Ovary (tissue), 9 donors: ENCODE data around the gene GTPBP6. TPM values are rescaled to one million over a fixed set of nuclear protein-coding genes. Genes with fewer than 3 reads are reported as not detected.

ENCODE experiments used
- DNase-seq, 5 donors: peaks; one replicate each; pipeline ENCODE4 v3.0.0-alpha.2; 2019 to 2020
- H3K27ac ChIP-seq, 2 donors: fragments of 200-600 bp; one replicate each; pipeline versions ENCODE4 v1.5.1 to v1.8.0; 2019 to 2022
- H3K27me3 ChIP-seq: fragments of 200-600 bp; one replicate; pipeline ENCODE4 v1.8.0; 2022
- H3K36me3 ChIP-seq: fragments of 200-600 bp; sonication (generic); one replicate; pipeline ENCODE4 v1.5.1; 2019
- H3K4me1 ChIP-seq: one replicate; pipeline ENCODE4 v1.8.1; 2013; ENCODE audit warnings: mild to moderate bottlenecking, moderate library complexity; ENCODE audit not compliant: insufficient read depth
- H3K4me3 ChIP-seq: fragments of 200-600 bp; sonication (generic); one replicate; pipeline ENCODE4 v1.5.1; 2017
- H3K9me3 ChIP-seq, 2 donors: fragments of 200-600 bp in 1 of 2; sonication (generic) in 1 of 2; one replicate each; pipeline versions ENCODE4 v1.5.1 to v1.8.1; 2013 to 2019; ENCODE audit warnings: mild to moderate bottlenecking in 1 of 2, moderate library complexity in 1 of 2
- CTCF ChIP-seq, 3 donors: fragments of 450-650 bp in 2 of 3; fragments of 200-600 bp in 1 of 3; IDR thresholded peaks; one replicate each; pipeline versions ENCODE4 v1.5.1 to v1.8.0; 2016 to 2022; ENCODE audit warnings: antibody characterized with exemption in 3 of 3, mild to moderate bottlenecking in 1 of 3
- EP300 ChIP-seq: sonication (generic); formaldehyde crosslinking; IDR thresholded peaks from one replicate; pipeline ENCODE4 v1.6.1; 2017; ENCODE audit warnings: antibody characterized with exemption
- POLR2A ChIP-seq: fragments of 450-650 bp; IDR thresholded peaks from one replicate; pipeline ENCODE4 v1.6.1; 2017; ENCODE audit warnings: antibody characterized with exemption, mild to moderate bottlenecking, moderate library complexity
- WGBS, 3 donors: extraction: QIAGEN DNeasy Blood & Tissue Kit in 1 of 3; methylation state at CpG; one replicate each; pipeline versions ENCODE4 v1.1.5 to v1.1.7; 2013 to 2017; 5-methylcytosine and 5-hydroxymethylcytosine counted together
- intact Hi-C, 4 donors: fragments of 100-400 bp; cut with DNase I; formaldehyde crosslinking; loops; one replicate each; pipeline versions ENCODE4 v1.11.0 to v1.15.1; 2022 to 2023
- polyA plus RNA-seq, 2 donors: library from polyadenylated mRNA; stranded (reverse); fragments of 200-250 nt in 1 of 2; fragments of 350-450 nt in 1 of 2; fragmentation: Illumina TruSeq in 1 of 2; extraction: RNeasy Lipid Tissue Mini Kit (QIAGEN cat#74804) in 1 of 2; gene quantifications; one replicate each; pipeline ENCODE4 v1.2.3, GENCODE V29; 2013 to 2014
- total RNA-seq, 7 donors: library from RNA; depleted of rRNA in 2 of 7; stranded (reverse); fragments of >200 nt in 2 of 7; fragmentation: NEBNext Ultra II Directional in 3 of 7; extraction: Animal tissue kit (Norgen Biotek cat#: 25700) in 3 of 7; gene quantifications; one replicate each; pipeline versions ENCODE4 v1.1.0 to v1.2.4, GENCODE V29; 2016 to 2023
- donor health status: DM: no; HTN: no; CAD: no; lungs with moderate emphysema.
- donor health status: DM: no; HTN: no; CAD: no.
- donor health status: Bipolar disorder and iron deficiency.
- donor health status: DM: yes; HTN: yes; CAD: no.
- donor health status: DM: no; HTN: no; CAD: no.
- donor health status: DM: yes; HTN: yes; CAD: no.

GTPBP6 gene
- total and polyA plus RNA-seq, 9 donors: 7.1 to 69.0 (median 47.8) TPM

DNA sequence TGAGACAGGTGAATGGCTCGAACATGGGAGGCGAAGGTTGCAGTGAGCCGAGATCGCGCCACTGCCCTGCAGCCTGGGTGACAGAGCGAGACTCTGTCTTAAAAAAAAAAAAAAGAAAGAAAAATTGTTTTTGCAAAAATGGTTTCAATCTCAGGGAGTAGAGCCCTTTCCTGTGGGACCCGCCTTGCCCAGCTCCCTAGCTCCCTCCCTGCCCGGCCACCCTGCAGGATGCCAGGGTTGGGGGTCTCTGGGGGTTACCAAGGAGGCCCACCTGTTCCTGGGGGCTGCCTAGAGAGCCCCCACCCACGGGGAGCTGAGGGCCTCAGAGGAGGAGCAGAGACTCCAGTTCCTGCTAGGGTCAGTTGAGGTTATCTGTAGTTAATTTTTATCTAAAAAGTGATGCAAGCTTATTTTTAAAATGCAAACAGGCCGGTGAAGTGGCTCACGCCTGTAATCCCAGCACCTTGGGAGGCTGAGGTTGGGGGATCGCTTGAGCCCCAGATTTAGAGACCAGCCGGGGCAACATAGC lies 56.2 kb downstream of the GTPBP6 start:
- WGBS, 3 donors: 73 to 77% (median 76%) methylated on average over 13 of the region's 13 CpGs

DNA sequence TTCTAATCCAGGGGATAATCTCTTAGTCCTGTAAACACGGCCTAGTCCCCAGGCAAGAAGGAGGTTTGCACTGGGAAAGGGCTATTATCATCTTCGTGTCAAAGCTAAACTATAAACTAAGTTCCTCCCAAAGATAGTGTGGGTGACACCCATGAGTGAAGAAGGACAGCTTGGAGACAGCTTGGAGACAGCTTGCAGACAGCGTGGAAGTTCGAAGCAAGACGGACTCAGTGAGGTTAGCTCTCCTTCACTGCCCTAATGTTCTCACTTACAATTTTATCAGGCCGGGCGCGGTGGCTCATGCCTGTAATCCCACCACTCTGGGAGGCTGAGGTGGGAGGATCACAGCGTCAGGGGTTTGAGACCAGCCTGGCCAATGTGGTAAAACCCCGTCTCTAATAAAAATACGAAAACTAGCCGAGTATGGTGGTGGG lies 56.7 kb downstream of the GTPBP6 start:
- intact Hi-C loops: no loop called here
- DNase-seq: peak in 2 of 5 donors; percentile 4 to 20
- no peaks in the 10 kb centered on the region for H3K27me3 ChIP-seq
- no peaks in the 10 kb centered on the region for H3K9me3 ChIP-seq
- H3K4me3 ChIP-seq: no peak overlapping the region
- H3K27ac ChIP-seq: no peak overlapping the region
- TF ChIP-seq CTCF (IDR thresholded peaks at IDR 0.05) (no peak), POLR2A (no peak), EP300 (no peak)
- H3K36me3 ChIP-seq: no peaks in the 10 kb centered on the region
- WGBS, 3 donors: 36 to 53% (median 45%) methylated on average over 12 of the region's 12 CpGs
- peaks cover 3% of the 10 kb centered on the region for H3K4me1 ChIP-seq

More for the DNA sequence above, 56.2 kb downstream of the GTPBP6 start:
- intact Hi-C loops: no loop called here
- Histone ChIP-seq H3K27me3 (no peaks in the 10 kb centered on the region), H3K27ac (no peak overlapping the region), H3K4me1 (peaks cover 3% of the 10 kb centered on the region), H3K36me3 (no peaks in the 10 kb centered on the region), H3K9me3 (no peaks in the 10 kb centered on the region), H3K4me3 (no peak overlapping the region)
- peak in 2 of 5 donors; percentile 10 to 13 for DNase-seq
- TF ChIP-seq EP300: no peak
- TF ChIP-seq POLR2A: no peak
- no peak for TF ChIP-seq CTCF (IDR thresholded peaks at IDR 0.05)

GRCh38 chrX:261167-261918 lies 57.3 kb downstream of the GTPBP6 start:
- H3K9me3 ChIP-seq: no peaks in the 10 kb centered on the region
- WGBS, 3 donors: 7 to 10% (median 10%) methylated on average over 28 to 32 of the region's 32 CpGs
- H3K4me3 ChIP-seq: no peak overlapping the region
- H3K4me1 ChIP-seq: peaks cover 3% of the 10 kb centered on the region
- H3K27me3 ChIP-seq: no peaks in the 10 kb centered on the region
- H3K36me3 ChIP-seq: no peaks in the 10 kb centered on the region
- TF ChIP-seq CTCF (IDR thresholded peaks at IDR 0.05) (no peak), EP300 (no peak), POLR2A (no peak)
- peak in 2 of 5 donors; percentile 15 to 43 for DNase-seq
- intact Hi-C loops: no loop called here
- H3K27ac ChIP-seq: no peak overlapping the region

GRCh38 chrX:259692-260355 lies 58.8 kb downstream of the GTPBP6 start:
- no peak overlapping the region for H3K27ac ChIP-seq
- H3K4me1 ChIP-seq: peaks cover 3% of the 10 kb centered on the region
- TF ChIP-seq POLR2A (no peak), CTCF (IDR thresholded peaks at IDR 0.05) (no peak), EP300 (no peak)
- H3K36me3 ChIP-seq: no peaks in the 10 kb centered on the region
- H3K4me3 ChIP-seq: no peak overlapping the region
- H3K27me3 ChIP-seq: no peaks in the 10 kb centered on the region
- WGBS, 3 donors: 67 to 76% (median 73%) methylated on average over 21 of the region's 21 CpGs
- intact Hi-C loops: no loop called here
- no peaks in the 10 kb centered on the region for H3K9me3 ChIP-seq
- no peak for DNase-seq
